Stimulated activated CD8-positive, alpha-beta memory T cell treated with anti-CD3 and anti-CD28 coated beads, Interleukin-4, amount 100 ng/mL, for 1 hour (primary cell): ENCODE measurements around the gene AKR1C1.
"Not testable (repeated sequence)": the region's sequence is repeated elsewhere in the genome, so short reads cannot be mapped to it uniquely, and the experiment has no call there.

Experiments used
- DNase-seq, 2 donors: peaks; one replicate each; pipeline ENCODE4 v3.0.0-alpha.2; 2020; ENCODE audit warnings: low read depth in 2 of 2, low spot score in 1 of 2

Gene AKR1C1

DNA sequence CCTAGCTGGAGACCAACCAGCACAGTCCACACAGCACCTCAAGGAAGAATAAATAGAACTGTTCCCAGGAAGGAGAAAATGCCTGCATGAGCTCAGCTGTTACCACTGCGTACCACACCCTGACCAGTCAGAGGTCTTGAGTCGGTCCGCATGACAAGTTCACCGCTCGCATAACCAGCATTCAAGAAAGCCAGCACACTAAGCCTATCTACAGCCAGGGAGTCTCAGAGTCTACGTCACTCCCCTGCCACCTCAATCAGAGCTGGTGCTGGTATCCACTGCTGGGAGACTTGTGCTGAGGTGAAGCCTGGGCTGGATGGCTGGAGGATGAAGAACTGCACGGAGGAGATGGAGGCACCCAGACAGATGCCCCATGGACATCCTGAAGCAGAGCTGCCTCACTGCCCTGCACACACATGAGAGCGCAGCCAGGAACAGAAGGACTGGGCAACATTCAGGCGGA, 19.6 kb downstream of the AKR1C1 start:
- DNase-seq: no peak

- DNase-seq: no peak
Measured at GRCh38 chr10:4983615-4984216, 20.5 kb downstream of the AKR1C1 start.

DNA sequence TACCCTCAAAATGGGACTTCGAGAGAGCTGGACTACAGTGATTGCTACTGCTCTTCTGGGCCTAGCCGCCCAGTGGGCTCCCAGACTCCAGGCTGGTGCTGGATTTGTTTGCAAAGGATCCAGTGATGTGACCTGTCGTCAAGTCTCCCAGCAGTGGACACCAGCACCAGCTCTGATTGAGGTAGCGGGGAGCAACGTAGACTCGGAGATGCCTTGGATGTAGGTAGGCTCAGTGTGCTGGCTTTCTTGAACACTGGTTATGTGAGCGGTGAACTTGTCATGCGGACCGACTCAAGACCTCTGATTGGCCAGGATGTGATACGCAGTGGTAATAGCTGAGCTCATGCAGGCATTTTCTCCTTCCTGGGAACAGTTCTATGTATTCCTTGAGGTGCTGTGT, 21.0 kb downstream of the AKR1C1 start:
- no peak for DNase-seq

DNA sequence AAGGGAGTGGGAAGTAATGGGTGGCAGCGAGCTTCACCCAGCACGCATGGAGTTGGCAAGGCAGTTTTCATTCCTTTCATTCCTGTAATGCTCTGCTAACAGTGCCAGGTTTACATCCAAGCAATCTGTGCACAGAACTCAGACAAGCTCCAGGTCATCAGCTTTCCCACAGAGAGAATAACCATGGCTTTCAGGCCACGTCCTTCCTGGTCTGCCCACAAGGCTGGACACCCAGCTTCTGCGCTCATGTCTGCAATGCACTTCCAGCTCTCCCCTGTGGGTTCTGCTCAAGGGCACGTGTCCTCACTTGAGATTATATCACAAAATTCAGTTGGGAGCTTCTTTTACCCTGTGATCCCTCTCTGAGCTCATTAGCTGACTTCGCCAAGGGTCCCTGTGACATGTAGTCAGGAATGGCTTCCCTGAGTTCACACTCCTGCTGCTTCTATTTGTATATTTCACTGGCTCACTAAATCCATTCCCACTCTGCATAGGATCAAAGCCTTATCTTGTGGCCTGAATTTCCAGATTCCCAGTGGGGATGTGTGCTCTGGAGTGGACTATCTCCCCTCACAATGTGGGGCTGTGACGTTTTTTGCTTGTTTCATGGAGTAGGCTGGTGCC, 21.9 kb downstream of the AKR1C1 start:
- DNase-seq: no peak

DNA sequence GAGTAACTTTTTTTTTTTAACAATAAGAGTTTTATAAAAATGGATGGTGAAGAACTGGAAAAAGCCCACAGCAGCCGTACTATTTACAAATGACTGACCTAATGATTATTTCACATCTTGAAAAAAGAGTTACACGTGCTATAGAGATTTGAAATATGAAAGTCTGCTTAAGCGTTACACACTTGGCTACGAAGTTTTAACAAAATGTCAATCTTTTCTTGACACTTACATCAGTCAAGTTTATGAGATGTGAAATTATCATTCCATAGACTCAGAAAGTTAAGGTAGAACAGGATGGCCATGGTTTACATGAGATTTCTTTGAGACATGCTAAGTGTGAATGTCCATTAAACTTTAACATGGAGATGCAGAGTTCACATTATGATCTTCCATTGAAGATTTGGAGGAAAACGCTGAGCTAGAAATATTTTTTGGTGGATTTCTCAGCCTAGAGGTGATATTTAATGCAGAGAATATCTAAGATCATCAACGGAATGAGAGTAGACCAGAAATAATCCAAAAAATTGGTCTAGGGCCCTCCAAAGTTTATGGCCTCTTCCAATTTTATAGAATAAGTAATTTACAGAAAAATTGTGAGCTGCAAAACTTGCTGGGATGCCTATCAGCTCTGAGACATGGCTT, 24.9 kb downstream of the AKR1C1 start:
- not testable (repeated sequence) for DNase-seq

- DNase-seq: no peak
Measured at GRCh38 chr10:4990217-4990616, 27.0 kb downstream of the AKR1C1 start.

GRCh38 chr10:4991463-4991862, 28.2 kb downstream of the AKR1C1 start:
- not testable (repeated sequence) for DNase-seq

GRCh38 chr10:4992564-4992963, 29.3 kb downstream of the AKR1C1 start:
- DNase-seq: not testable (repeated sequence)

GRCh38 chr10:4994260-4994659, 31.0 kb downstream of the AKR1C1 start:
- not testable (repeated sequence) for DNase-seq

GRCh38 chr10:4998671-4999070, 35.5 kb downstream of the AKR1C1 start:
- DNase-seq: no peak

GRCh38 chr10:5002013-5002727, 39.0 kb downstream of the AKR1C1 start:
- DNase-seq: no peak

DNA sequence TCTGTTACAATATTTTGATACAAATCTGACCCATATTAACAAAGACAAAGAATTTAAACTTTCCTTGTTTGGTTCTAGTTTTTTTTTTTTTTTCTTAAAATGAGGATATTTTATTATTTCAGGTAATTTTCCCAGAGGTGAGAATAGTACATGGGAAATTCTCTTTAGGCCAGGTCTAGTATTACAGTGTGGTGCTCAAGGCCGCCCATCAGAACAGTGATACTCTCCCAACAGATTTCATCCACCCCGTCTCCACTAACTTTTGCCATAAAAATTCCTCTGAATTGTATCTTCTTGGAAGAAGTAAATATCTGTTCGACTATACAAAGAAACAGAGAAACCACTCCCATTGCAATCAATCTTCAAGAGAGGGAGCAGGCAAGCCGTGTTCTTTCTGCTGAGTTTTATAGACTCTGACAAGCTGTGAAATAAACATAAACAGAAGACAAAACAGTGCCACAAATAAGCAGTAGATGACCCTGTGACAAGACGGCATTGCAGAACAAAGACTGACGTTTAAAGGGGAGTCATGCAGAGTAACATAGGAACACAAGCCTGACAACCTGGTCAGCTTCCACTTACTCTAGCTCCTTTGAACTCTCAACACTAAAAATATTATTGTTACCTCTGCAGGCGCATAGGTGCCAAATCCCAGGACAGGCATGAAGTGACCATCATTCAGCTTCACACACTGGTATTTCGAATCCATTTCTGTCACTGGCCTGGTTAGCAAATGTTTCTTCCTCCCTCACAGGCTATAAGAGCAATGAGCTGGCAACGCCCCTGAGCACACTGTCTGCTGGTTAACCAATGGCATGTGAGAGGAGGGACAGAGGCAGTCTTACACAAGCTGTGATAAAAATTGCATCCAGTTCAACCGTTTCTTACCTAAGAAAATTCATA, 40.2 kb downstream of the AKR1C1 start, which contains the start of gene AKR1C2:
Gene AKR1C2 (minus strand): TSS at position 731 of the 903 bp plus-strand sequence. CDS start 22 bp downstream, at position 709.
- DNase-seq: not testable (repeated sequence)

DNA sequence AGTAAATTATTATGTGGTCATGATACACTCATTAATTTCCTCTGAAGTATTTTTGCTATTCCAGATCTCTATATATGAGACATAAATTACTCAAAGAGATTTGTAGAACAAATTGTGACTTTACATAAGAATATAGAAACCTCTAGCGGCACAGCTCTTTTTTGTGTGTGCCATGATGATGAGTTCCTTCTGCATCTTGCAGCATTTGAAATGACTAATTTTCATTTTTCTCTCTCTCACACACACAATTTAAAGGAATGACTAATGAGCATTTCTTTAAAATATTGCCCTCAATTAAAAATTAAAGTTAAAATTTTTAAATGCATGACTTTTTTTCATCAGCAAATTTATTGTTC, 40.8 kb downstream of the AKR1C1 start:
- not testable (repeated sequence) for DNase-seq

GRCh38 chr10:5004501-5004900, 41.3 kb downstream of the AKR1C1 start:
- not testable (repeated sequence) for DNase-seq

- DNase-seq: not testable (repeated sequence)
Measured at GRCh38 chr10:5008857-5009548, 45.8 kb downstream of the AKR1C1 start.

- DNase-seq: not testable (repeated sequence)
Measured at GRCh38 chr10:5010043-5010442, 46.8 kb downstream of the AKR1C1 start.

DNA sequence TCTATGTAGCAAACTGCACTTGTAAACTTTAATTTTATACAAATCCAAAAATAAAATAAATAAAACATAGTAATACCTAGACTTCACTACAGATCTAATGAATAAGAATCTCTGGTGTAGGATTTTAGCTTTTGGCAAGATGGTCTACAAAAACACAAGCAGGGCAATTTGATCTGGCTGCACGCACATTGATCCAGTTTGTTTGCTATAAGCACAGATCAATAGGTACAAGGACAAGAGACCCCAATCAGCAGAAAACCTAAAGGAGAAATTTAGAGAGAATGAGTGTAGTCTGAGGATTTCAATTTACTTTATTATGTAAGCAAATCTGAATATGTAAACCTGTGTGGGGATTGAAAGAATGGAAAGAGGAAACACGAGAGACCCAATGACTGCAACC, 48.2 kb downstream of the AKR1C1 start:
- DNase-seq: not testable (repeated sequence)

- no peak for DNase-seq
Measured at GRCh38 chr10:5012595-5012994, 49.4 kb downstream of the AKR1C1 start.

- no peak for DNase-seq
Measured at GRCh38 chr10:5013385-5013784, 50.2 kb downstream of the AKR1C1 start.
